GM21423 (cell line): ENCODE measurements around the gene NOS1.
"Not testable (repeated sequence)": the region's sequence is repeated elsewhere in the genome, so short reads cannot be mapped to it uniquely, and the experiment has no call there.

Experiments used
- ATAC-seq: cut with Tn5 transposase; IDR thresholded peaks from one replicate; pipeline ENCODE4 v1.9.1; 2021; ENCODE audit warnings: mild to moderate bottlenecking, moderate library complexity; ENCODE audit not compliant: unreplicated experiment

The NOS1 gene

GRCh38 chr12:117273091-117273490 lies 88.3 kb downstream of the NOS1 start:
- no peak for ATAC-seq

- ATAC-seq = no peak
Observed at GRCh38 chr12:117272690-117273089, 88.7 kb downstream of the NOS1 start.

- no peak for ATAC-seq
Observed at GRCh38 chr12:117262749-117263148, 98.7 kb downstream of the NOS1 start.

GRCh38 chr12:117261247-117261646 lies 100.2 kb downstream of the NOS1 start:
- no peak for ATAC-seq

- ATAC-seq = no peak
Observed at GRCh38 chr12:117255386-117255785, 106.0 kb downstream of the NOS1 start.

GRCh38 chr12:117243488-117243887 lies 117.9 kb downstream of the NOS1 start:
- no peak for ATAC-seq

- ATAC-seq = no peak
Observed at GRCh38 chr12:117241697-117242096, 119.7 kb downstream of the NOS1 start.

- no peak for ATAC-seq
Observed at GRCh38 chr12:117240081-117240755, 121.2 kb downstream of the NOS1 start.

GRCh38 chr12:117236456-117237001 lies 124.9 kb downstream of the NOS1 start:
- ATAC-seq = no peak

GRCh38 chr12:117235261-117235660 lies 126.2 kb downstream of the NOS1 start:
- ATAC-seq = no peak

- no peak for ATAC-seq
Observed at GRCh38 chr12:117234441-117234840, 127.0 kb downstream of the NOS1 start.

- ATAC-seq = no peak
Observed at GRCh38 chr12:117231750-117232149, 129.7 kb downstream of the NOS1 start.

- ATAC-seq = no peak
Observed at GRCh38 chr12:117228239-117228638, 133.2 kb downstream of the NOS1 start.

GRCh38 chr12:117227000-117227653 lies 134.3 kb downstream of the NOS1 start:
- no peak for ATAC-seq

GRCh38 chr12:117226505-117226904 lies 134.9 kb downstream of the NOS1 start:
- no peak for ATAC-seq

GRCh38 chr12:117225179-117225578 lies 136.2 kb downstream of the NOS1 start:
- ATAC-seq = no peak

- ATAC-seq = not testable (repeated sequence)
Observed at GRCh38 chr12:117220947-117221346, 140.5 kb downstream of the NOS1 start.

GRCh38 chr12:117218149-117218548 lies 143.3 kb downstream of the NOS1 start:
- ATAC-seq = no peak

- ATAC-seq = no peak
Observed at GRCh38 chr12:117216686-117217085, 144.7 kb downstream of the NOS1 start.

GRCh38 chr12:117214797-117215196 lies 146.6 kb downstream of the NOS1 start:
- no peak for ATAC-seq

- ATAC-seq = no peak
Observed at GRCh38 chr12:117213295-117213808, 148.1 kb downstream of the NOS1 start.

- no peak for ATAC-seq
Observed at GRCh38 chr12:117212563-117213190, 148.7 kb downstream of the NOS1 start.
